Panc1 (cell line): ENCODE results near the gene KXD1.

ENCODE experiments used
- CTCF ChIP-seq: fragments of 450-650 bp; IDR thresholded peaks from 2 replicates; pipeline ENCODE4 v1.5.1; 2017; ENCODE audit warnings: mild to moderate bottlenecking
- TF ChIP-seq, protein P1 (sequence below), 2 experiments: IDR thresholded peaks; 2 replicates each; pipeline ENCODE4 v1.6.1; 2011 to 2012; ENCODE audit warnings: low read depth in 2 of 2, control low read depth in 1 of 2, low read length in 1 of 2, mild to moderate bottlenecking in 1 of 2, moderate library complexity in 1 of 2; ENCODE audit not compliant: insufficient read depth in 1 of 2

DNA sequence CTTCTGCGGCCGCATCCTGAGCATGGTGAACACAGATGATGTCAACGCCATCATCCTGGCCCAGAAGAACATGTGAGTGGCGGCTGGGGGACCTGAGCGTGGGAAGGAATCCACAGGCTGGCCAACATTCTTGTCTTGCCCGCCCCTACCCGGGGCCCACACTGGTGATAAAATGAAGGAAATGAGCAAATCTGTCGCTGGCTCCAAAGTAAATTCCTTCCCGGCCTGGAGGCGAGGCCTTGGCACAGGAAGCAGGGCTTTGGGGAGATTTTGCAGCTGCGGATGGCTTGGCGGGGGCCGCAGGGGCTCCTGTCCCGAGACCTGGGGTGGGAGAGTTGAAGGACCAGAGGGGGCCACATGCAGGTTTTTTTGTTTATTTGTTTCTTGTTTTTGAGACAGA, 4.4 kb downstream of the KXD1 start:
- TF ChIP-seq CTCF, result no peak
- TF ChIP-seq, protein P1, sequence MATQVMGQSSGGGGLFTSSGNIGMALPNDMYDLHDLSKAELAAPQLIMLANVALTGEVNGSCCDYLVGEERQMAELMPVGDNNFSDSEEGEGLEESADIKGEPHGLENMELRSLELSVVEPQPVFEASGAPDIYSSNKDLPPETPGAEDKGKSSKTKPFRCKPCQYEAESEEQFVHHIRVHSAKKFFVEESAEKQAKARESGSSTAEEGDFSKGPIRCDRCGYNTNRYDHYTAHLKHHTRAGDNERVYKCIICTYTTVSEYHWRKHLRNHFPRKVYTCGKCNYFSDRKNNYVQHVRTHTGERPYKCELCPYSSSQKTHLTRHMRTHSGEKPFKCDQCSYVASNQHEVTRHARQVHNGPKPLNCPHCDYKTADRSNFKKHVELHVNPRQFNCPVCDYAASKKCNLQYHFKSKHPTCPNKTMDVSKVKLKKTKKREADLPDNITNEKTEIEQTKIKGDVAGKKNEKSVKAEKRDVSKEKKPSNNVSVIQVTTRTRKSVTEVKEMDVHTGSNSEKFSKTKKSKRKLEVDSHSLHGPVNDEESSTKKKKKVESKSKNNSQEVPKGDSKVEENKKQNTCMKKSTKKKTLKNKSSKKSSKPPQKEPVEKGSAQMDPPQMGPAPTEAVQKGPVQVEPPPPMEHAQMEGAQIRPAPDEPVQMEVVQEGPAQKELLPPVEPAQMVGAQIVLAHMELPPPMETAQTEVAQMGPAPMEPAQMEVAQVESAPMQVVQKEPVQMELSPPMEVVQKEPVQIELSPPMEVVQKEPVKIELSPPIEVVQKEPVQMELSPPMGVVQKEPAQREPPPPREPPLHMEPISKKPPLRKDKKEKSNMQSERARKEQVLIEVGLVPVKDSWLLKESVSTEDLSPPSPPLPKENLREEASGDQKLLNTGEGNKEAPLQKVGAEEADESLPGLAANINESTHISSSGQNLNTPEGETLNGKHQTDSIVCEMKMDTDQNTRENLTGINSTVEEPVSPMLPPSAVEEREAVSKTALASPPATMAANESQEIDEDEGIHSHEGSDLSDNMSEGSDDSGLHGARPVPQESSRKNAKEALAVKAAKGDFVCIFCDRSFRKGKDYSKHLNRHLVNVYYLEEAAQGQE (IDR thresholded peaks at IDR 0.05; ENCODE audit: insufficient read depth in 1 of 2, low read depth in 2 of 2, low read length in 1 of 2), result no peak
